Skeletal muscle cell (primary cell): ENCODE measurements around the gene TPPP3.
"Not testable (repeated sequence)": the region's sequence is repeated elsewhere in the genome, so short reads cannot be mapped to it uniquely, and the experiment has no call there.

Experiments used
- DNase-seq: peaks from one replicate; pipeline ENCODE4 v3.0.0-alpha.2; 2010; ENCODE audit warnings: low read depth
- H3K4me3 ChIP-seq: 2 replicates; pipeline ENCODE4 v1.5.1; 2011; ENCODE audit warnings: low read depth, mild to moderate bottlenecking, control low read depth, low read length, moderate library complexity

Gene TPPP3

GRCh38 chr16:67364600-67365235 lies 28.6 kb downstream of the TPPP3 start:
- DNase-seq, result no peak
- H3K4me3 ChIP-seq, result no peak overlapping the region

GRCh38 chr16:67361038-67361437 lies 32.3 kb downstream of the TPPP3 start:
- no peak for DNase-seq
- no peak overlapping the region for H3K4me3 ChIP-seq

DNA sequence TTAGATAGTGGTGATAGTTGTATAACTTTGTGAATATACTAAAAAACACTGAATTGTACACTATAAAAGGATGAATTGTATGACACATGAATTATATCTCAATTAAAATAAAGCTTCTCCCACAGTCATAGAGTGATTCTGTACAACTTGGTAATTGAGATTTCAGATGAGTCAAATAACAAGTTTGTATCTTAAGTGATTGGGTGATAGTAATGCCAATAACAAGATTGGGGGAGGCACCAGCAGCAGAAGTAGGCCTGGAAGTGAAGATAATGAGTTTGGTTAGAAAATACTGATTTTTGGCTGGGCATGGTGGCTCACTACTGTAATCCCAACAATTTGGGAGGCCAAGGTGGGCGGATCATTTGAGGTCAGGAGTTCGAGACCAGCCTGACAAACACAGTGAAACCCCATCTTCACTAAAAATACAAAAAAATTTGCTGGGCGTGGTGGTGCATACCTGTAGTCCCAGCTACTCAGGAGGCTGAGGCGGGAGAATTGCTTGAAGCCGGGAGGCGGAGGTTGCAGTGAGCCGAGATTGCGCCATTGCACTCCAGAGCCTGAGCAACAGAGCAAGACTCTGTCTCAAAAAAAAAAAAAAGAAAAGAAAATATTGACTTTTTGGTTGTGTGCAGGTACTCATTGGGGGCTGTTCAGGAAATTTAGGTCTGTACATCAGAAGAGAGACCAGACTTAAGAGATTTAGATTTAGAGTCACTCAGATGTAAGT lies 33.6 kb downstream of the TPPP3 start:
- H3K4me3 ChIP-seq, result not testable (repeated sequence)

DNA sequence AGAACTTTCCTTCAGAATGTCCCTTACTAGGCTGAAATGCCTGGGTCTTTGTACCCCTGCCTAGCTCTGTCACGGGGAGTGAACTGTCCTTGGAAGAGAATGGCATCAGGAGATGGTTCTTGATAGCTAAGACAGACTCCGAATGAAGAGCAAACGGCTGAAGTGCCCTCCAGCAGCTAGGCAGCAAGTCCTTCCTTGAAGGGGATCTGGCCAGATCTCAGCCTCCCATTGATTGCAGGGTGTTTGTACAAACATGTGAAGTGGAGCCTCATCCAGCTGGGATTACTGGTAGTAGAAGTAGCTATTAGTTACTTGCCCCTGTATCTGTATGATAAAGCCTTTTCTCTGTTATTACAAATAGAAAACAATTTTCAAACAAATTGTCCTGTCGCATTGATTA lies 35.7 kb downstream of the TPPP3 start:
- no peak overlapping the region for H3K4me3 ChIP-seq
- DNase-seq, result no peak

More for the DNA sequence above, 33.6 kb downstream of the TPPP3 start:
- not testable (repeated sequence) for DNase-seq

DNA sequence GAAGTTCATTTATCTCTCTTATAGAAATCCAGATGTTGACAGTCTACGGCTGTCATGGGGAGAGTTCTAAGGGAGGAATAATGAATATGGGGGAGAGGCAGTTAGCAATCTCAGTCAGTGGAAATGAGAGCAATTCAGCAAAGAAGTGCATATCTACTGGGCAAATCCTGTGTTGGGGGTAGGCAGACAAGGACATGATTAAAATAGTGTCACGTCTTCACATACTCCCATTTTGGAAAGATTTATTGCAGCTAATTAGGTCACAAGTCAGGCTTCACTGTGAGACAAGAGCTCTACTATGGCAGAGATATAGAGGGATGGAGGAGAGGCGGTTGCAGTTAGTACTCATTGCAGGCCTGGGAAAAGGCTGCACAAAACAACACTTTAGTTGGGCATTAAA lies 36.9 kb downstream of the TPPP3 start:
- H3K4me3 ChIP-seq, result no peak overlapping the region
- DNase-seq, result no peak

DNA sequence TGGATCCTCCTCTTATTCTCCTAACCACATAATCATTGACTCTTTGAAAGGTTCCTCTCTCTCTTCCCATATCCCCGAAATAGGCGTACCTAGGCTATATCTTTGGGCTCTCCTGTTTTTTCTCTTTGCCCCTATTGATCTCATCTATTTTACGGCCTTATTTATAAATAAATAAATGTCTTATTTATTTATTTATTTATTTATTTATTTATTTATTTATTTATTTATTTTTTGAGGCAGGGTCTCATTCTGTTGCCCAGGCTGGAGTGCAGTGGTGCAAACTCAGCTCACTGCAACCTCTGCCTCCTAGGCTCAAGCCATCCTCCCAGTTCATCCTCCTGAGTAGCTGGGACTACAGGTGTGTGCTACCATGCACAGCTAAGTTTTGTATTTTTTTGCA lies 40.8 kb downstream of the TPPP3 start:
- H3K4me3 ChIP-seq, DNase-seq: not testable (repeated sequence)

GRCh38 chr16:67350324-67350723 lies 43.0 kb downstream of the TPPP3 start:
- no peak for DNase-seq
- no peak overlapping the region for H3K4me3 ChIP-seq

DNA sequence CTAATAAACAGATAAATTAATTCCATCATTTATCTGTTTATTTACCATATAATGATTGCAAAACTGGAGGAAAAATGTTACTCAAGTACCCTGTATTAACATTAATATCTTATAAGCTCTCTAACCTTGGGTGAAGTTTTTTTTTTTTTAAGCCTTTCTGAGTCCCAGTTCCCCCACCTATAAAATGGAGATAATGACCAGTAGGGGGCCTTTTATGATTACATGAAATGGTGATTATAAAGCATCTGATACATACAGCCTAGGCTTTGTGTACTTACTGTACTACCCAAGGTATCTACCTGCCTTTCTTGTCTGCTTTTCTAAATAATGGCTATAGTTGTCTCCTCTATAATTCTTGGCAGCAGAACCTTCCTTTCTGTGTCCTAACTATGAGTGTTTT lies 44.1 kb downstream of the TPPP3 start:
- no peak overlapping the region for H3K4me3 ChIP-seq
- DNase-seq, result no peak

DNA sequence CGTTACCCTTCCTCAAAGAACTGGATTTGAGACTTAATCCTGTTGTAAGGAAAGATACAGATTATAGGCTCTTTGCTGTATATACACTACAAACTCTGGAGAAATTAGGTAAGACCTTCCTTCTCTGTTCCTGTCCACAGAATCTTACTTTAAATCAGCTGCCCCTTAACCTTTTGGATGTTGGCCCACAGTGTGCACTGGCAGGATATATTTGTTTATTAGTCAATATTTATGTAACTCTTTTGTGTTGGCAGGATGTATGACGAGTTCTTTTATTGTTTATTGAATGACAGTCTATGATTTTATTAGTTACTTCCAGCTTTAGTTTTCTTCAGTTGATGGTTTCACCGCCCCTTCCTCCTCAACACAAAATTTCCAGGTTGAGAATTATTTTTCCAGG lies 47.0 kb downstream of the TPPP3 start:
- no peak for DNase-seq
- H3K4me3 ChIP-seq, result no peak overlapping the region

DNA sequence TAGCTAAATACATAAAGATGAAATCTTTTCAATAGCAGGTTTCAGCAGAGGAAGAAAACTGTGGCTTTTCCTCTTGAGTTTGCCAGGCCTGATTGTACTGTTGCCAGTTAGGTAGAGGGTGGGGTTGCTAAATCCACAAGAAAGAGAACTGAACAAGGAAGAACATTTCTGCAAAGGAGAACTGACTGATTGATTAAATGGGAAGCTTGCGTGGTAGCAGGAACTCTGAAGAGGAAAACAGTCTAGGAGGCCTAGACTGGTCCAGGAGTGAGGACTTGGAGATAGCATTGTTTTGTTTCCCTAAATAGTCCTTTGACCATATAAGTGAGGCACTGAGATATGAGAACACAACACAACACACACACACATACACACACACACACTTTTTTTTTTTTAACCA lies 47.9 kb downstream of the TPPP3 start:
- H3K4me3 ChIP-seq, result no peak overlapping the region
- no peak for DNase-seq

DNA sequence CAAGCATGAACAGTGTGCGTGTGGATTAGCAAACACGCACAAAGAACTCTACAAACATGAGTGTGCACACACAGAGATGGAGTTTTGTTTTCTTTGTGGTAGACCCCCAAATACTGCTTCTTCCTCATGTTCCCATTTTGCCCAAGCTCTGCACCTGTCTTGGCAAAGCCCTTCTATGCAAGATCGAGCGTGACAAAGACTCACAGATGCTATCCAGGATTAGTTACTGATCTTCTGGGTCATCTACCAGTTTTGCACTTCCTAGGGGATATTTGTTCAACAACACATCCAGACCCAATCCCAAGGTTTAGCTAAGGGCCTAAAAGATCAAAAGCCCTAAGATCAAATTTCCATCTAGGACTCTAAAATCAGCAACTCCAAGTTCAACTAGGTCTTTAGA lies 50.7 kb downstream of the TPPP3 start:
- DNase-seq, result no peak
- H3K4me3 ChIP-seq, result no peak overlapping the region

DNA sequence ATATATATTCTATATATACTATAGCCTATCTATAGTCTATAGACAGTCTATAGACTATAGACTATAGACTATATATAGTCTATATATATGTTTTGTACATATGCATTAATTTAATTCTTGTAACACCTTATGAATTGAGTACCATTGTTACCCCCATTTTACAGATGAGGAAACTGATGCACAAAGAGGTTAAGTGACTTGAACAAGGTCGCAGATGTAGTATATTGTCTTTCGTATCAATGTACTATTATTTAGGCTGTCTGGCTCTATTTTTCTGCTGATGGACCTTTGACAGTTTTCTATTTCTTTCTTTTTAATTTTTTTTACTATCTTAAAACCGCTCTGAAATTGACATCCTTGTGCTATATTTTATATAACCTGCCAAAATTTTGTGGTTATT lies 52.0 kb downstream of the TPPP3 start:
- DNase-seq, result no peak
- H3K4me3 ChIP-seq, result no peak overlapping the region
